Measurements from ENCODE around the gene GRPEL1.

GRCh38 chr4:7045553-7045952 is 22.3 kb downstream of the GRPEL1 start:
- TF ChIP-seq CTCF (IDR thresholded peaks at IDR 0.05) (no peak), POLR2A (IDR thresholded peaks at IDR 0.05) (no peak), EP300 (IDR thresholded peaks at IDR 0.05) (no peak)
